ENCODE measurements around the gene APOL4.
"Not testable (repeated sequence)": the region's sequence is repeated elsewhere in the genome, so short reads cannot be mapped to it uniquely, and the experiment has no call there.

Gene APOL4

GRCh38 chr22:36201630-36202319 is at the start of gene APOL4:
Gene APOL4 (minus strand): TSS chr22:36201809. CDS start chr22:36201734, 75 bp downstream.
- DNase-seq = no peak

GRCh38 chr22:36250292-36250960 is 48.8 kb upstream of the APOL4 start:
- DNase-seq = not testable (repeated sequence)

- no peak for DNase-seq
Measured at GRCh38 chr22:36249160-36249559, 47.6 kb upstream of the APOL4 start.

- DNase-seq = no peak
Measured at GRCh38 chr22:36247955-36248354, 46.3 kb upstream of the APOL4 start.

GRCh38 chr22:36246718-36247117 is 45.1 kb upstream of the APOL4 start:
- DNase-seq = no peak

- no peak for DNase-seq
Measured at GRCh38 chr22:36245805-36246356, 44.3 kb upstream of the APOL4 start.

GRCh38 chr22:36244522-36245391 is 43.1 kb upstream of the APOL4 start:
- no peak for DNase-seq

GRCh38 chr22:36243986-36244385 is 42.4 kb upstream of the APOL4 start:
- no peak for DNase-seq

- DNase-seq = peak; percentile 95
Measured at GRCh38 chr22:36239401-36240171, 38.0 kb upstream of the APOL4 start, which contains the start of gene APOL2. Gene APOL2 (minus strand): TSS chr22:36239527. CDS start chr22:36233162, 6,365 bp downstream.

GRCh38 chr22:36239150-36239400 is 37.5 kb upstream of the APOL4 start:
- DNase-seq = no peak

GRCh38 chr22:36238373-36239149 is 37.0 kb upstream of the APOL4 start:
- peak; percentile 65 for DNase-seq

GRCh38 chr22:36237462-36238372 is 36.1 kb upstream of the APOL4 start:
- DNase-seq = peak; percentile 73

GRCh38 chr22:36236388-36237319 is 35.0 kb upstream of the APOL4 start:
- DNase-seq = peak; percentile 56

- DNase-seq = no peak
Measured at GRCh38 chr22:36235585-36235984, 34.0 kb upstream of the APOL4 start.

- no peak for DNase-seq
Measured at GRCh38 chr22:36234919-36235318, 33.3 kb upstream of the APOL4 start.

GRCh38 chr22:36234213-36234612 is 32.6 kb upstream of the APOL4 start:
- DNase-seq = no peak

GRCh38 chr22:36233796-36234195 is 32.2 kb upstream of the APOL4 start:
- DNase-seq = no peak

GRCh38 chr22:36232715-36233401 is 31.2 kb upstream of the APOL4 start:
- DNase-seq = no peak

- DNase-seq = peak; percentile 49
Measured at GRCh38 chr22:36231051-36231450, 29.4 kb upstream of the APOL4 start.
